GM10847 (cell line): Measurements from ENCODE around the gene AP3B1.

Experiments
- POLR2A ChIP-seq: IDR thresholded peaks from 2 replicates; pipeline ENCODE4 v1.6.1; 2011; ENCODE audit not compliant: insufficient read length; ENCODE audit errors: extremely low read depth

Gene AP3B1

GRCh38 chr5:78003919-78004318 lies 290.6 kb downstream of the AP3B1 start:
- TF ChIP-seq POLR2A = no peak

DNA sequence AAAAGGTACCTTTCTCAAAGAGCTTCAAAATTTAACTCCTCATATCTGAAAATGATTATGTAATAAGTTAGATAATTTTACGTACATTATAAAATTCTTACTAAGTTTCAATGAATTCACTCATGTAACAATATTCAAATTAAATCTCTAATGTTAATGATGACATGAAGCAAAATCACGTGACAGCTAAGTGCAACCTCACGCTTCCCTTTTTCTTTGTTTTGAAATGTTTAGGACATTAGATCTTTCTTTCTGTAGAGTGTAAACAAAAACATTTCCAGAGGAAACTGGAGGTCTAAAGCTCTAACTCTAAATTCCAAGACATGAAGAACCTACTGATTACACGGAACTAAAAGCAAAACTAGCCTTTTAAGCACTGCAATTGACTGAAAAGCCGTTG lies 291.0 kb downstream of the AP3B1 start:
- no peak for TF ChIP-seq POLR2A

- TF ChIP-seq POLR2A = no peak
Observed at GRCh38 chr5:78002690-78003089, 291.8 kb downstream of the AP3B1 start.

- TF ChIP-seq POLR2A = no peak
Observed at GRCh38 chr5:78001197-78001596, 293.3 kb downstream of the AP3B1 start.

DNA sequence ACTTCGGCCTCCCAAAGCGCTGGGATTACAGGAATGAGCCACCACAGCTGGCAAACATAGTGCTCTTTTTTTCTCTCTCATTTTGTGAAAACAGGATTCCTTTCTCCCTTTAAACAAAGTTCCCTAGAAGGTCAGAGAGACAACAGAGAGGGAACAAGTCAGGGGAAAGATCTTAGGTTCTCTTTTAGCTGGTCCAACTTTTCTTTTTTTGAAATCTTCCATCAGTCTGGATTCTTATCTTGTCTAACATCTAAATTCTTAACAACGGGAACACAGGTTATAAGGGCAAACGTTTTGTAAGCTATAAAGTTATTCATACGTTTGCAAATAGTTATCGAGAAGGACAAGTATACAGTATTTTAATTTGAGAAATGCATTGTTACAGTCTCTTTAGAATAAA lies 294.3 kb downstream of the AP3B1 start:
- no peak for TF ChIP-seq POLR2A

- no peak for TF ChIP-seq POLR2A
Observed at GRCh38 chr5:77999399-77999798, 295.1 kb downstream of the AP3B1 start.

- no peak for TF ChIP-seq POLR2A
Observed at GRCh38 chr5:77996943-77997342, 297.6 kb downstream of the AP3B1 start.

- TF ChIP-seq POLR2A = no peak
Observed at GRCh38 chr5:77995793-77996409, 298.6 kb downstream of the AP3B1 start.

GRCh38 chr5:77994943-77995342 lies 299.6 kb downstream of the AP3B1 start:
- no peak for TF ChIP-seq POLR2A

DNA sequence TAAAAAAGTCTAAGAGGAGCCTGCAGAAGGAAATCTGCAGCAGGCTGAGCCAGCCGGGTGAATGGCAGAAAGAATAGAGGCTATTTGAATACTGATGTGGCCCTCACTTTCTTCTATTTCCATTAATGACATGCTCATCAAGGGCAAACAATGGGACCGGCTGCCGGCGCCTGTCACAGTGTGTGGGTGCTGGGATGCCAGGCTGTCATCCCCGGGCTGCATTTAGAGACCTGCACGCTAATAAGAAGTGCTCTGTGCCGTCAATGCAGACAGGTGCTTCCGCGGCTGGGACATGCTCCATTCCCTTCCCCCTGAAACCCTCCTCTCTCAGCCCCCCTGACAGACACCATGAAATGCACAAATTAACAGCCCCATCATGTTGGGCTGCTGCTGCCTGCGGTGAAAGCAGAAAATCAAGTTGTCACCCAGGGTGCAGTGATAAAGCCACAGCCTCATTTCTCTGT lies 300.6 kb downstream of the AP3B1 start:
- TF ChIP-seq POLR2A = no peak

GRCh38 chr5:77993141-77993854 lies 301.2 kb downstream of the AP3B1 start:
- TF ChIP-seq POLR2A = no peak

GRCh38 chr5:77991084-77991483 lies 303.4 kb downstream of the AP3B1 start:
- TF ChIP-seq POLR2A = no peak

GRCh38 chr5:77990020-77990419 lies 304.5 kb downstream of the AP3B1 start:
- TF ChIP-seq POLR2A = no peak

DNA sequence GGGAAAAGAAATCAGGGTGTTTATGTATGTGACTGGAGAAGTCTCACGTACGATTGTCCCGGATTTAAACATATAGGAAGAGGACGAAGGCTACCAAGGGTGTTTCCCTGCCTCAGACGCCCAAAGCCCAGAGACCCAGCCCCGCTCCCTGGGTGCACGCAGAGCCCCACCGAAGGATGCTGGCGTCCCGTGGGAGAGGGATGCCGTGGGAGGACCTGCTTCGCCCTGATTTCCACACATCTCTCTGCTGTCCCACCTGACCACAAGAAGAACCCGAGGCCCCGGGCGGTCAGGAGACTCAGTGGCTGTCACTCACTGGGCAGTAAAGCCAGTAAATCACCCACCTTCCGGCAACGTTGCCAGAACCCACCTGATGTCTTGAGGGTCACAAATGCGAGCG lies 306.5 kb downstream of the AP3B1 start:
- no peak for TF ChIP-seq POLR2A

DNA sequence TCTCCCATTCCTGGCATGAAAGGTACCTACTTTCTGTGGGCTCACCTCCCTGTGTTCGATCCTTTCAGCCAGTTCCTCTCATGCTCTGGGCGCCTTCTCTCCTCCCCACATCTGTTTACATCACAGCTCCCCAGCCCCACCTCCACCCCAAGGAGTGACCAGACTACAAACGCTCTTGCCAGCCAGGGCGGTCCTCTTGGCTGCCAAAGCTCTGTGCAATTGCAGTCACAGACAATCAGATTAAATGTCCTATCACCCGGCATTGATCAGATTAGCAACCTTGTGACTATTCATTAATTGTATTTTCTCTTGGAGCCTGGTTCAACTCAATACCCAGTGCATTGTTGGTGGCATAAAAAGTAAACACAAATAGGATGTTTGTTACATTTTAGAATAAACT lies 307.2 kb downstream of the AP3B1 start:
- no peak for TF ChIP-seq POLR2A

DNA sequence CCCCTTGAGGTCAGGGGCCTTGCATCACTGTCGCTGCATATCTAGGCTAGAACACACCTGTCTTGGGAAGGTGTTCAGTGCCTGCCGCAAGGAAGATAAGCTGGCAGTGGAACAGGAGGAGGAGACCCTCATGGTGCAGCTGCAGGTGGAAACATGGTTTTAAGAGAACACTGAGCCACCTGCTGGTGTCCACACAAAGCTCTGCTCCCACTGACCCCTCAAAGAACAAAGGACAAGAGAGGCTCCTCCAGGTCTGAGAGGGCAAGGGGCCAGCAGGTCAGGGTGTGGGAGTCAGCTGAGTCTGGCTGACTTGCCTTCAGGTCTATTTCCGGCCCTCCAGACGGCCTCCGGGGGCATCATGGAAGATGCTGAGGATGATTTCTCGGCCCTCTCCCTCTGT lies 308.2 kb downstream of the AP3B1 start:
- no peak for TF ChIP-seq POLR2A

DNA sequence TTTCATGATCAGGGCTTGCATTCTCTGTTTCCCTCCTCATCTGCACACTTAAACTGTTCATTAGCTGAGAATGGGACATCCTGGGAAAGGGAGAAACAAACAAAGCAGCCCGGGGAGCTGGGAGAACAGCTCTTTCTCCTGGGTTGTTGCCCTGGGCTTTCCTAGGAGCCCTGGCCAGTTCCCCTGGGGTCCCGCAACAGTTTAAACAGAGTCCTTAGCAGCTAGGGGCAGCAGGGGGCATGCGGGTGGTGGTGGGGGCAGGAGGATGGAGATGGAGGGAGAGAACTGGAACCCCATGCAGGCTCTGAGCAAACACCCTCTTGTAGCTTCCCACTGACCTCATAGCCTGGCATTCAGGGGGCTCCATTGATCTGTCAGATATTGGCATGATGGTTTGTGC lies 309.3 kb downstream of the AP3B1 start:
- no peak for TF ChIP-seq POLR2A

DNA sequence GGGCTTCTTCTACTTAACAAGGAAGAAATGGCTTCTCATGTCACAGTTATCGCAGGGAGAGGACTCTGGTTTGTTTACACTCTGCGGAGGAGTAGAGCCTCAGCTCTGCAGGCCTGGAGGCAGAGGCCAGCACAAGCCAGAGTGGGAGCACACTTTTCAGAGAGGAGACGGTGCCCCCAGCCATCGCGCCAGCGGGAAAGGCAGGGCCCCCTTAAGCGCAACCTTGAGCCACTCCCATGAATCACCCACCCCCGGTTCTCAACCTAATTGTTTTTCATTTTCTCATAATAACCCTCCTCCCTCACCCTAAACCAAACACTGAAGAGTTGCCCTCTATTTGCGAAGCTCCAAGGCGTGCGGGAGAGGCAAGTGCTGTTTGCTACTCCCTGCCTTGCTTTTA lies 309.9 kb downstream of the AP3B1 start:
- TF ChIP-seq POLR2A = no peak
